Astrocyte of the cerebellum (primary cell): Measurements from ENCODE around the gene SRRM3.
"Not testable (repeated sequence)": the region's sequence is repeated elsewhere in the genome, so short reads cannot be mapped to it uniquely, and the experiment has no call there.

Experiments used
- DNase-seq: peaks from one replicate; pipeline ENCODE4 v3.0.0-alpha.2; 2011; ENCODE audit warnings: low read depth
- H3K4me3 ChIP-seq: 2 replicates; pipeline ENCODE4 v1.5.1; 2011; ENCODE audit warnings: mild to moderate bottlenecking, low read depth, low read length, moderate library complexity
- in situ Hi-C: cut with HindIII; loops from 2 replicates; pipeline ENCODE4 v1.10.0; 2017; ENCODE audit warnings: low sequenced_read_pairs
- TF ChIP-seq, protein P1 (sequence below): IDR thresholded peaks from 2 replicates; pipeline ENCODE4 v1.5.1; 2012; ENCODE audit warnings: low read length, low read depth, moderate library complexity, mild to moderate bottlenecking; ENCODE audit errors: missing control alignments

Gene SRRM3

DNA sequence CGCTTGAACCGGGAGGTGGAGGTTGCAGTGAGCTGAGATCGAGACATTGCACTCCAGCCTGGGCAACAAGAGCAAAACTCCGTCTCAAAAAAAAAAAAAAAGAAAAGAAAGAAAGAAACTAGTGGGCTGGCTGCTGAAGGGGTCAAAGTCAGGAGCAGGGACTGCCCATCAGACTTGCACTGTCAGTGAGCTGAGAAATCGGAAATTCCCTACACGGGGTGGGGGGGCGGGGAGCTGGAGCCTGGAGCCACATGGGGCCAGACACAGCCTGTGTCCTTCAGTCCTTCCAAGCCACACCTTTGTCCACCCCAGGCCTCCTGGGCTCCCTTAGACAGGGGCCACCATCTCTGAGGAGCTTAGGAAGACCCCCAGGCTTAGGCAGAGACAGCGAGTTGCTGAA, 34.5 kb downstream of the SRRM3 start:
- TF ChIP-seq, protein P1, sequence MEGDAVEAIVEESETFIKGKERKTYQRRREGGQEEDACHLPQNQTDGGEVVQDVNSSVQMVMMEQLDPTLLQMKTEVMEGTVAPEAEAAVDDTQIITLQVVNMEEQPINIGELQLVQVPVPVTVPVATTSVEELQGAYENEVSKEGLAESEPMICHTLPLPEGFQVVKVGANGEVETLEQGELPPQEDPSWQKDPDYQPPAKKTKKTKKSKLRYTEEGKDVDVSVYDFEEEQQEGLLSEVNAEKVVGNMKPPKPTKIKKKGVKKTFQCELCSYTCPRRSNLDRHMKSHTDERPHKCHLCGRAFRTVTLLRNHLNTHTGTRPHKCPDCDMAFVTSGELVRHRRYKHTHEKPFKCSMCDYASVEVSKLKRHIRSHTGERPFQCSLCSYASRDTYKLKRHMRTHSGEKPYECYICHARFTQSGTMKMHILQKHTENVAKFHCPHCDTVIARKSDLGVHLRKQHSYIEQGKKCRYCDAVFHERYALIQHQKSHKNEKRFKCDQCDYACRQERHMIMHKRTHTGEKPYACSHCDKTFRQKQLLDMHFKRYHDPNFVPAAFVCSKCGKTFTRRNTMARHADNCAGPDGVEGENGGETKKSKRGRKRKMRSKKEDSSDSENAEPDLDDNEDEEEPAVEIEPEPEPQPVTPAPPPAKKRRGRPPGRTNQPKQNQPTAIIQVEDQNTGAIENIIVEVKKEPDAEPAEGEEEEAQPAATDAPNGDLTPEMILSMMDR = no peak
- H3K4me3 ChIP-seq = no peak overlapping the region
- in situ Hi-C loops = no loop called here
- no peak for DNase-seq

DNA sequence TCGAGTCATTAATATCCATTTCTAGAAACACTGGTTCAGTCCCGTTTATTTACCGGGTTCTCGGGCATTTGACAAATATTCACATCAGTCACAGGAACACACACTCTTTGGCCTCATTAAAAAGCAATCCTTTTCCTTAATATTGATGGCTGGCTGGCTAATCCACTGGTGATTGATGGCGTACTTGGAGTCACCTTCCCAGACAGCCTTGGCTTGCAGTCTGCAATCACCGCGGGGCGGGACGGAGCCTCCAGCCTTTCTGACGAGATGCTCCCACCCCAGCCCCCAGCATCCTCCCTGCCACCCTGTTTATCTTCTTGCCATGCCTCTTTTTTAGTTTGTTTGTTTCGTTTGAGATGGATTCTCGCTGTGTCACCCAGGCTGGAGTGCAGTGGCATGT, 36.6 kb downstream of the SRRM3 start:
- H3K4me3 ChIP-seq = no peak overlapping the region
- TF ChIP-seq, protein P1 = no peak
- in situ Hi-C loops = no loop called here
- DNase-seq = no peak

DNA sequence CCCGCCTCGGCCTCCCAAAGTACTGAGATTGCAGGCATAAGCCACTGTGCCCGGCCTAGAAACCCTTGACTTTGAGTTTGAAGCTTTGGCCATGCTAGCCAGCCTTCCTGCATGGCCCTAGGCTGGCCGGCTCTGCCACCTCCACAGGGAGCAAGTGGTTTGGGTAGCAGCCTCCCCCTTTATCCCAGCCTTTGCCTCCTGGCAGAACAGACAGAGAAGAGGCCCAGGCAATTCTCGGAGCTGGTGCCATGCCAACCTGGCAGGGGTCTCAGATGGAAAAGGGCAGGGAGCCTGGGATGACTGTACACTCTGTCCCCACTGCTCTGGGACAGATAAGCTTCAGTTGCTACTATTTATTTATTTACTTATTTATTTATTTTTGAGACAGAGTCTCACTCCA, 39.4 kb downstream of the SRRM3 start:
- TF ChIP-seq, protein P1 = no peak
- in situ Hi-C loops = loop anchor here (10.0 kb wide), 1 partner anchor 56 kb away; no protein-coding TSS in a partner anchor

DNA sequence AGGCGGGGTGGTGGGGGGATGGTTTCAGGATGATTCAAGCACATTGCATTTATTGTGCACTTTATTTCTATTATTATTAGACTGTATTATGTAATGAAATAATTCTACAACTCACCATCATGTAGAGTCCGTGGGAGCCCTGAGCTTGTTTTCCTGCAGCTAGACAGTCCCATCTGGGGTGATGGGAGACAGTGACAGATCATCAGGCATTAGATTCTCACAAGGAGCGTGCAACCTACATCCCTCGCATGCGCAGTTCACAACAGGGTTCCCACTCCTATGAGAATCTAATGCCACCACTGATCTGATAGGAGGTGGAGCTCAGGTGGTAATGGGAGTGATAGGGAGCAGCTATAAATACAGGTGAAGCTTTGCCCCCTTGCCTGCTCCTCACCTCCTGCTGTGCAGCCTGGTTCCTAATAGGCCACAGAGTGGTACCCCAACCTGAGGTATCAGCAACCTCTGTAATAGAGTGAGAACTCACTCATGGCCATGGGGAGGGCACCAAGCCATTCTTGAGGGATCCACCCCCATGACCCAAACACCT, 40.9 kb downstream of the SRRM3 start:
- not testable (repeated sequence) for DNase-seq, H3K4me3 ChIP-seq
- in situ Hi-C loops = loop anchor here (10.0 kb wide), 1 partner anchor 58 kb away; no protein-coding TSS in a partner anchor

More for the DNA sequence above, 39.4 kb downstream of the SRRM3 start:
- H3K4me3 ChIP-seq = no peak overlapping the region
- no peak for DNase-seq

GRCh38 chr7:76244781-76245391, 43.2 kb downstream of the SRRM3 start:
- in situ Hi-C loops = loop anchor here (10.0 kb wide), 1 partner anchor 60 kb away; no protein-coding TSS in a partner anchor

GRCh38 chr7:76246804-76247389, 45.2 kb downstream of the SRRM3 start:
- in situ Hi-C loops = loop anchor here (10.0 kb wide), 1 partner anchor 62 kb away; no protein-coding TSS in a partner anchor
- H3K4me3 ChIP-seq = no peak overlapping the region
- TF ChIP-seq, protein P1 = no peak
- DNase-seq = no peak

More at GRCh38 chr7:76244781-76245391, 43.2 kb downstream of the SRRM3 start:
- no peak overlapping the region for H3K4me3 ChIP-seq
- DNase-seq = no peak
- TF ChIP-seq, protein P1 = no peak

- no peak for DNase-seq
- H3K4me3 ChIP-seq = no peak overlapping the region
- in situ Hi-C loops = loop anchor here (10.0 kb wide), 1 partner anchor 63 kb away; no protein-coding TSS in a partner anchor
- TF ChIP-seq, protein P1 = no peak
Observed at GRCh38 chr7:76247938-76248337, 46.2 kb downstream of the SRRM3 start.
